Panc1 (cell line): Measurements from ENCODE around the gene DNASE1. TPM values are rescaled to one million over a fixed set of nuclear protein-coding genes. Genes with fewer than 3 reads are reported as not detected.

Experiments
- ATAC-seq: fragments of 200-7000 bp; cut with Tn5 transposase; 2 replicates; pipeline ENCODE4 v1.9.1; 2020; ENCODE audit warnings: mild to moderate bottlenecking, moderate library complexity
- BruUV-seq: library from RNA; stranded (reverse); fragments of 400-500 nt; replicated peaks from 2 replicates; lab custom pipeline; 2021; lab: Mats Ljungman, UMichigan
- CTCF ChIA-PET: fragments of 300-600 bp; sonication (Branson Sonifier 250); formaldehyde crosslinking; loops from one replicate; lab custom pipeline; 2022; ENCODE audit warnings: antibody characterized with exemption; lab: Charles Lee
- POLR2A ChIA-PET: fragments of 300-600 bp; sonication (Branson Sonifier 250); formaldehyde crosslinking; loops from one replicate; lab custom pipeline; 2022; ENCODE audit warnings: antibody characterized with exemption; lab: Charles Lee
- DNase-seq: peaks from one replicate; pipeline ENCODE4 v3.0.0-alpha.2; 2010; ENCODE audit warnings: low read depth, low spot score
- H3K27ac ChIP-seq: 2 replicates; pipeline ENCODE4 v1.5.1; 2011; ENCODE audit warnings: mild to moderate bottlenecking, low read length, inconsistent platforms
- H3K27me3 ChIP-seq: fragments of 200-500 bp; sonication (Bioruptor generic); 2 replicates; pipeline ENCODE4 v1.6.0; 2014; ENCODE audit warnings: low read length, inconsistent platforms; ENCODE audit not compliant: control insufficient read depth, insufficient read depth
- H3K36me3 ChIP-seq: fragments of 200-500 bp; sonication (Bioruptor generic); 2 replicates; pipeline ENCODE4 v1.5.1; 2014; ENCODE audit warnings: inconsistent platforms, mild to moderate bottlenecking, low read length, moderate library complexity; ENCODE audit not compliant: control insufficient read depth, insufficient read depth
- H3K4me1 ChIP-seq: 2 replicates; pipeline ENCODE4 v1.5.1; 2011; ENCODE audit warnings: inconsistent platforms, mild to moderate bottlenecking, low read length, moderate library complexity; ENCODE audit not compliant: control insufficient read depth, insufficient read depth
- H3K4me3 ChIP-seq, 2 experiments: 2 replicates each; pipeline ENCODE4 v1.5.1; 2011 to 2012; ENCODE audit warnings: low read depth in 2 of 2, low read length in 2 of 2, mild to moderate bottlenecking in 2 of 2, inconsistent platforms in 1 of 2, moderate library complexity in 1 of 2
- H3K9me3 ChIP-seq: fragments of 200-500 bp; sonication (Bioruptor generic); 2 replicates; pipeline ENCODE4 v1.5.1; 2014; ENCODE audit warnings: low read depth, mild to moderate bottlenecking, inconsistent platforms, low read length, moderate library complexity; ENCODE audit not compliant: control insufficient read depth, insufficient read depth
- POLR2AphosphoS5 ChIP-seq: IDR thresholded peaks from 2 replicates; pipeline ENCODE4 v1.6.1; 2012; ENCODE audit warnings: mild to moderate bottlenecking, low read depth, low read length, moderate library complexity
- SIN3A ChIP-seq: IDR thresholded peaks from 2 replicates; pipeline ENCODE4 v1.6.1; 2012; ENCODE audit warnings: low read depth, mild to moderate bottlenecking, low read length, moderate library complexity, borderline replicate concordance; ENCODE audit not compliant: insufficient read depth
- TCF7L2 ChIP-seq: IDR thresholded peaks from 2 replicates; pipeline ENCODE4 v1.6.1; 2011; ENCODE audit warnings: mild to moderate bottlenecking, low read depth, low read length, inconsistent platforms
- in situ Hi-C: cut with HindIII; loops from 2 replicates; pipeline ENCODE4 v1.10.0; 2016; ENCODE audit warnings: low sequenced_read_pairs, low pct_unique_long_range_greater_than_20kb
- intact Hi-C: fragments of 100-400 bp; cut with micrococcal nuclease; formaldehyde crosslinking; loops from one replicate; pipeline ENCODE4 v1.10.0; 2022; ENCODE audit not compliant: unreplicated experiment
- total RNA-seq: library from RNA; stranded (reverse); gene quantifications from one replicate; pipeline ENCODE4 v1.2.1, GENCODE V29; 2021; ENCODE audit not compliant: unreplicated experiment
- TF ChIP-seq, protein P1 (sequence below), 2 experiments: IDR thresholded peaks; 2 replicates each; pipeline ENCODE4 v1.6.1; 2011 to 2012; ENCODE audit warnings: low read depth in 2 of 2, control low read depth in 1 of 2, low read length in 1 of 2, mild to moderate bottlenecking in 1 of 2, moderate library complexity in 1 of 2; ENCODE audit not compliant: insufficient read depth in 1 of 2
- TF ChIP-seq, protein P2 (sequence below): fragments of 450-650 bp; IDR thresholded peaks from 2 replicates; pipeline ENCODE4 v1.5.1; 2017; ENCODE audit warnings: mild to moderate bottlenecking

Gene DNASE1
- total RNA-seq, 1 experiment from 2014 or later: 21.1 TPM

DNA sequence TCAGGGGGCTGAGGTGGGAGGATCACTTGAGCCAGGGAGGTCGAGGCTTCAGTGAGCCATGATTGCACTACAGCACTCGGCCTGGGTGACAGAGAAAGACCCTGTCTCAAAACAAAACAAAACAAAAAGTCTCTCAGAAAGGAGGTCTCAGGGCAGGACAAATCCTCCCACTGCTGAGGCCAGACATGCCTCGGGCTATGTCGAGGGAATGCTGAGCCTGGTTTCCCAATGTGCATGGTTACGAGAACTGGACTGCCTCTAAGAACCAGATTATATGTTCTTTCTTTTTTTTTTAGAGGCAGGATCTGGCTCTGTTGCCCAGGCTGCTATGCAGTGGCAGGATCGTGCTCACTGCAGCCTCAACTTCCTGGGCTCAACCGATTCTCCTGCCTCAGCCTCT lies 35.2 kb downstream of the DNASE1 start:
- TF ChIP-seq, protein P1, sequence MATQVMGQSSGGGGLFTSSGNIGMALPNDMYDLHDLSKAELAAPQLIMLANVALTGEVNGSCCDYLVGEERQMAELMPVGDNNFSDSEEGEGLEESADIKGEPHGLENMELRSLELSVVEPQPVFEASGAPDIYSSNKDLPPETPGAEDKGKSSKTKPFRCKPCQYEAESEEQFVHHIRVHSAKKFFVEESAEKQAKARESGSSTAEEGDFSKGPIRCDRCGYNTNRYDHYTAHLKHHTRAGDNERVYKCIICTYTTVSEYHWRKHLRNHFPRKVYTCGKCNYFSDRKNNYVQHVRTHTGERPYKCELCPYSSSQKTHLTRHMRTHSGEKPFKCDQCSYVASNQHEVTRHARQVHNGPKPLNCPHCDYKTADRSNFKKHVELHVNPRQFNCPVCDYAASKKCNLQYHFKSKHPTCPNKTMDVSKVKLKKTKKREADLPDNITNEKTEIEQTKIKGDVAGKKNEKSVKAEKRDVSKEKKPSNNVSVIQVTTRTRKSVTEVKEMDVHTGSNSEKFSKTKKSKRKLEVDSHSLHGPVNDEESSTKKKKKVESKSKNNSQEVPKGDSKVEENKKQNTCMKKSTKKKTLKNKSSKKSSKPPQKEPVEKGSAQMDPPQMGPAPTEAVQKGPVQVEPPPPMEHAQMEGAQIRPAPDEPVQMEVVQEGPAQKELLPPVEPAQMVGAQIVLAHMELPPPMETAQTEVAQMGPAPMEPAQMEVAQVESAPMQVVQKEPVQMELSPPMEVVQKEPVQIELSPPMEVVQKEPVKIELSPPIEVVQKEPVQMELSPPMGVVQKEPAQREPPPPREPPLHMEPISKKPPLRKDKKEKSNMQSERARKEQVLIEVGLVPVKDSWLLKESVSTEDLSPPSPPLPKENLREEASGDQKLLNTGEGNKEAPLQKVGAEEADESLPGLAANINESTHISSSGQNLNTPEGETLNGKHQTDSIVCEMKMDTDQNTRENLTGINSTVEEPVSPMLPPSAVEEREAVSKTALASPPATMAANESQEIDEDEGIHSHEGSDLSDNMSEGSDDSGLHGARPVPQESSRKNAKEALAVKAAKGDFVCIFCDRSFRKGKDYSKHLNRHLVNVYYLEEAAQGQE (IDR thresholded peaks at IDR 0.05; ENCODE audit: insufficient read depth in 1 of 2, low read depth in 2 of 2, low read length in 1 of 2): no peak
- TF ChIP-seq SIN3A (no peak), POLR2AphosphoS5 (no peak), TCF7L2 (no peak)
- TF ChIP-seq, protein P2, sequence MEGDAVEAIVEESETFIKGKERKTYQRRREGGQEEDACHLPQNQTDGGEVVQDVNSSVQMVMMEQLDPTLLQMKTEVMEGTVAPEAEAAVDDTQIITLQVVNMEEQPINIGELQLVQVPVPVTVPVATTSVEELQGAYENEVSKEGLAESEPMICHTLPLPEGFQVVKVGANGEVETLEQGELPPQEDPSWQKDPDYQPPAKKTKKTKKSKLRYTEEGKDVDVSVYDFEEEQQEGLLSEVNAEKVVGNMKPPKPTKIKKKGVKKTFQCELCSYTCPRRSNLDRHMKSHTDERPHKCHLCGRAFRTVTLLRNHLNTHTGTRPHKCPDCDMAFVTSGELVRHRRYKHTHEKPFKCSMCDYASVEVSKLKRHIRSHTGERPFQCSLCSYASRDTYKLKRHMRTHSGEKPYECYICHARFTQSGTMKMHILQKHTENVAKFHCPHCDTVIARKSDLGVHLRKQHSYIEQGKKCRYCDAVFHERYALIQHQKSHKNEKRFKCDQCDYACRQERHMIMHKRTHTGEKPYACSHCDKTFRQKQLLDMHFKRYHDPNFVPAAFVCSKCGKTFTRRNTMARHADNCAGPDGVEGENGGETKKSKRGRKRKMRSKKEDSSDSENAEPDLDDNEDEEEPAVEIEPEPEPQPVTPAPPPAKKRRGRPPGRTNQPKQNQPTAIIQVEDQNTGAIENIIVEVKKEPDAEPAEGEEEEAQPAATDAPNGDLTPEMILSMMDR: no peak
- intact Hi-C loops (no loop called here), in situ Hi-C loops (no loop called here)
- 0 out of 2 replicates have a peak, but pooled peaks cover 6% of the 10 kb centered on the region for H3K4me1 ChIP-seq
- H3K27ac ChIP-seq: no peak overlapping the region
- no peaks in the 10 kb centered on the region for H3K36me3 ChIP-seq
- no TSS peak for BruUV-seq
- H3K27me3 ChIP-seq: no peaks in the 10 kb centered on the region
- no peak for DNase-seq
- no peaks in the 10 kb centered on the region for H3K9me3 ChIP-seq
- ATAC-seq: no peak
- no peak overlapping the region for H3K4me3 ChIP-seq
- POLR2A ChIA-PET: no interaction called here
- CTCF ChIA-PET: no interaction called here

DNA sequence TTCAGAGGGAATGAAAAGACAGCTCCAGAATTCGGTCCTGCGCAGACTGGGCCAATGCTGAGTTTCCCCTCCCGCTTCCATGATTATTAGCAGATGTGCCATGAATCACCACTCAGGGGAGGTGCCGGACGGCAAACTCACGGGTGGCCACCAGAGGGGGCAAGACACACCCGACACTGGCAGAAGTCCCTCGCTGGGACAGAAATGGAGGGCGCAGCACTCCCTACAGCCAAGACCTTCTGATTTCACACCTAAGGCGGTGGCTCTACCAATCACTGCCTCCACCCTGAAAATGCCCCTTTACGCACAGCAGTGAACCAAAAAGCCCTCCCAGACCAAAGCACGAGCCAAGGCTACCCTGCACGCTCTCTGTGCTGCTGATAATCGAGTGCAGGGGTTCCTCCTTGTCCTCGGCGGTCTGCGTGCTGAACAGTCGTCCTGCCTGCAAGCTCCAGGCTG lies 36.0 kb downstream of the DNASE1 start:
- ChIA-PET POLR2A (no interaction called here), CTCF (no interaction called here)
- no peaks in the 10 kb centered on the region for H3K27me3 ChIP-seq
- ATAC-seq (peak; percentile 99), DNase-seq (peak; percentile 63)
- no peaks in the 10 kb centered on the region for H3K9me3 ChIP-seq
- in situ Hi-C loops (no loop called here), intact Hi-C loops (no loop called here)
- 0 out of 2 replicates have a peak, but pooled peaks cover 6% of the 10 kb centered on the region for H3K4me1 ChIP-seq
- H3K36me3 ChIP-seq: no peaks in the 10 kb centered on the region
- no peak overlapping the region for H3K27ac ChIP-seq
- H3K4me3 ChIP-seq: no peak overlapping the region
- BruUV-seq: no TSS peak
- TF ChIP-seq, protein P1 (IDR thresholded peaks at IDR 0.05; ENCODE audit: insufficient read depth in 1 of 2, low read depth in 2 of 2, low read length in 1 of 2): 0 out of 4 replicates have a peak, but pooled peaks of 1 of the 2 experiments have one; percentile 39
- no peak for TF ChIP-seq TCF7L2
- TF ChIP-seq, protein P2: peak; percentile 96
- TF ChIP-seq SIN3A: no peak
- TF ChIP-seq POLR2AphosphoS5: no peak
